Activated naive CD4-positive, alpha-beta T cell treated with Interleukin-2 at 50 U/mL for 16 hours (primary cell): ENCODE results near the gene SPOUT1.

ENCODE experiments used
- DNase-seq: peaks from one replicate; pipeline ENCODE4 v3.0.0-alpha.2; 2020

SPOUT1 gene

GRCh38 chr9:128770286-128771030 lies 59.1 kb downstream of the SPOUT1 start:
- DNase-seq = no peak
